ENCODE data around the gene FBXL3.
"Not testable (repeated sequence)": the region's sequence is repeated elsewhere in the genome, so short reads cannot be mapped to it uniquely, and the experiment has no call there.

The FBXL3 gene

GRCh38 chr13:76983676-76984075 is 43.3 kb downstream of the FBXL3 start:
- DNase-seq (ENCODE audit: low read depth) = no peak

DNA sequence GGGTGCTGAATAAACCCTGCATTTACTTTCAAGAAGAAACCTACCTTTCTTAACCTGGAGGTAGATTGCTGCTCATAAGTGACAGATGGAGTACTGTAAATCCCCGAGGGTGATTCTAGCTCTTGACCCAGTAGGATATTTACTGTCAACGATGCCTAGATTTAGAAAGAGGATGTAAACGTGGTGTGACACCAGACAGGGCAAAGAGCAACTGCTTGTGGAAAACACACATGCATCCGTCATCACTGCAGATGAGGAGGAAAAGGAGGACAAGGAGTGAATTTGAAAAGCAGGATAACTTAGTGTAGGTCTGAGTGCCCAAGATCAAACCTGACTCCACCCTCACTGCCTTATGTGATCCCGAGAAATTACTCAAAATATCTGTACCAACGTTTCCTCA is 44.9 kb downstream of the FBXL3 start:
- DNase-seq (ENCODE audit: low read depth) = no peak

GRCh38 chr13:76980075-76980718 is 46.8 kb downstream of the FBXL3 start:
- DNase-seq (ENCODE audit: low read depth) = no peak

GRCh38 chr13:76976929-76977328 is 50.0 kb downstream of the FBXL3 start:
- no peak for DNase-seq (ENCODE audit: low read depth)

- DNase-seq (ENCODE audit: low read depth) = no peak
Observed at GRCh38 chr13:76976490-76976889, 50.5 kb downstream of the FBXL3 start.

- no peak for DNase-seq (ENCODE audit: low read depth)
Observed at GRCh38 chr13:76975863-76976262, 51.1 kb downstream of the FBXL3 start.

DNA sequence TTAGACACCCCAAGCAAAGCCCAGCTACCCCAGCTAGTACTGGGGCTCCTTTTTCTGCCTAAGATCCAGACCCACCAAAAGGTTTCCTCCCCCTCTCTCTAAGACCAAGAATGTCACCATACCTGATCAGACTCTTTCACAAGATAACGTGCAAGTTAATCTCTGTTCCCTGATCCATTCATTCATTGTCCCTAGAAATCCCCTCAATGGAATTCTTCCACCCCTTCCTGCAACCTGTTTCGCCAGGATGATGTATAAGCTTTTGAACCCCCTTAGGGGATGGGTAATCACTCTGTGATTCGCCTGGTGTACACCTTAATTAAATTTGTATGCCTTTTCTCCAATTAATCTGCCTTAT is 52.4 kb downstream of the FBXL3 start:
- DNase-seq (ENCODE audit: low read depth) = no peak

- DNase-seq (ENCODE audit: low read depth) = no peak
Observed at GRCh38 chr13:76973920-76974617, 52.9 kb downstream of the FBXL3 start.

DNA sequence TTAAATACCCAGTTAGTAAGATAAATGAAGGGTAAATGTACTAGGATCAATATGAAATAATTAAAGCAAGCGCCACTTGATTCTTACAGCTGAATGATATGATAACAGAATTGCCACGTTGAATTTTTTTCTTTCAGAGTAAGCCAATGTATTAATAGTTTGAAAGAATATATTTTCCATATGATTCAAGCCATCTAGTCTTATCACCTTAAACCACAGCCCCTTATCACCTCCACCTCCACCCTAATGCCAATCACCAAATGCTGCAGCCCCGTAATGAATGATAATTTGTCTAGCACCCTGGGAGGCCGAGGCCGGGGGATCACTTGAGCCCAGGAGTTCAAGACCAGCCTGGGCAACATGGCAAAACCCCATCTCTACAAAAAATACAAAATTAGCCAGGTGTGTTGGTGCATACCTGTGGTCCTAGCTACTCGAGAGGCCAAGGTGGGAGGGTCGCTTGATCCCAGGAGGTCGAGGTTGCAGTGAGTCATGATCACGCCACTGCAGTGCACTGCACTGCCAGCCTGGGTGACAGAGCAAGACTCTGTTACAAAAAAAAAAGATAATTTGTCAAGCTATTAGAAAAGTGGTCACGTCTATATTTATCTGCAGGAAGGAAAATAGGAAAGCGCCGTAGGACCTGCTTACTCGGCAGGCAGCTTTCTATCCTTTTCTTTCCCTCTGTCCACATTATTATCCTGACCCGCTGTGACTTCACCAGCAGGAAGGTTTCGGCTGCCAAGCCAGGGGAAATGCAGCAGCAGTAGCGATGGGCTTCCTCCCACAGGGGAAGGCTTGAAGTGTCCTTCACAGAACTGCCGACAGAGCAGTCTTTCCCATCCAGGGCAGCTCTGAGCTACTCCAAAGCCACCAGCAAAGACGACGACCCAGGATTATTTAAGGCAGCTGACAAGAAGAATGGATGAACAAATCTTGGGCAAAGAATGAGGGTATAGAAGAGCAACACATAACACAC is 54.8 kb downstream of the FBXL3 start:
- DNase-seq (ENCODE audit: low read depth) = no peak

- no peak for DNase-seq (ENCODE audit: low read depth)
Observed at GRCh38 chr13:76971215-76971614, 55.7 kb downstream of the FBXL3 start.

DNA sequence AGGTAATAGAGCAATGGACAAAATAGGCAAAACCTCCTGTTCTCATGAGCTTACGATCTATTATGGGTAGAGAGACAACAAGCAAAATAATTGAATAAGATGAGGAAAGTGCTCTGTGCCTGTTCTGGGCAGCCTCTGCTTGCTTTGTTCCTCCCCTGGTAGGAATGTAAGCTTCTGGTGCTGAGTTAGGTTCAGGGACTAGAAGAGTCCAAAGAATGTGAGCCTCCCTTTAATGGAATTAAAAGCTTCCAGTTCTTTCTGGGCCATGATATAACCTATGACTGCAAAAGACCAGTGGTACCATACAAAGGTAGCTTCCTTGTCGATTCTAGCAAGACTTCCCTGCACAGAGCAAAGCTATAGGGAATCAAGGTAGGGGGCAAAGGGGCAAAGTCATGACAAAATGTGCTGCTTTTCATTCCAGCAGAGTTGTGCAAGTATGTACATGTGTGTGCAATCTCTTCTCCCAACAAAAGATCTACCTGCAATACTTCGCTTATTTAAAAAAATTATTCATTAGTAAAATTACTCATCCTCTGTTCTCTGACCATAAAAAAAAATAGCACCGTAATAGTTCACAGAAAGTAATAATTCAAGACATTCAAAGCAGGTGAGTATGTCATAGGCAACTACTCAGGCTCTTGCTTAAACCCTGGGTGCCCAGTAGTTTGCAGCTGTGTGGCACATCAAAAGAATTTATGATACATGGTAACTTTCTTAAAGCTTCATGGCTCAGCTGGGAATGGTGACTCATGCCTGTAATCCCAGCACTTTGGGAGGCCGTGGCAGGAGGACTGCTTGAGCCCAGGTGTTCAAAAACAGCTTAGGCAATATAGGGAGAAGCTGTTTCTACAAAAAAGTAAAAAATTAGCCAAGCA is 57.2 kb downstream of the FBXL3 start:
- DNase-seq (ENCODE audit: low read depth) = peak; percentile 8

GRCh38 chr13:76968041-76968440 is 58.9 kb downstream of the FBXL3 start:
- no peak for DNase-seq (ENCODE audit: low read depth)

DNA sequence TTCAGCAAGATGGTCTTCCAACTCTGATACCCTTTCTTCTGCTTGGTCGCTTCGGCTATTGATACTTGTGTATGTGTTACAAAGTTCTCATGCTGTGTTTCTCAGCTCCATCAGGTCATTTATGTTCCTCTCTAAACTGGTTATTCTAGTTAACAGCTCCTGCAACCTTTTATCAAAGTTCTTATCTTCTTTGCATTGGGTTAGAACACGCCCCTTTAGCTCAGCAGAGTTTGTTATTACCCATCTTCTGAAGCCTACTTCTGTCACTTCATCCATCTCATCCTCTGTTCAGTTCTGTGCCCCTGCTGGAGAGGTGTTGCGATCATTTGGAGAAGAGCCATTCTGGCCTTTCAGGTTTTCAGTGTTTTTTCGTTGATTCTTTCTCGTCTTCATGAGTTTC is 59.9 kb downstream of the FBXL3 start:
- no peak for DNase-seq (ENCODE audit: low read depth)

DNA sequence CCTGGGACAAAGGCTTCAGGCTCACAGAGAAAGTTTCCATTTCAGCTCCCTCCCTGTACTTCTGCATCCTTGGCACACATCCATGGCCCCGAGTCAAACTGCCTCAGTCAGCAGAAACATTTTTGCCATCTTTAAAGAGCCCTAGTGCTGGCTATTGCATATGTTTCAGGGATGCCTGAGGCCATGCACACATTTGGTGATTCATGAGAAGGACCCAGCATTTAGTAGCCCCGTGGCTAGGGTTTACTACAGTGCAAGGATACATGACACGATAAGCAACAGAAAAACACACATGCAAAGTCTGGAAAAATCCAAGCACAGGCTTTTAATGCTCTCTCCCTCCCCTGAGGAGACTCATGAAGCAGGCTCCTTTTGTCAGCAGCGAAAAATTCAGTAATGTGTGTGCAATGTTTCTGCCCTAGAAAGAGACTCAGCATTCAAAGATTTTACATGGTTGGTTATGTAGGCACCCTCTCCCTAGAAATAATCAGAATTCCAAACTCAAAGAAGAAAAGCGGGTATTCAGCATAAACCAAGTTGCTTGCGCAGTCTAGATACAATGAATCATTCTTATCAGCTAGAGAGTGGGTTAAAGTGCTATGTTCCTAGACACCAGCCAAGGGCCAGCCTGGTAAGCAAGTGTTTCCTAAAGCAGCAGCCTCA is 61.1 kb downstream of the FBXL3 start:
- peak; percentile 17 for DNase-seq (ENCODE audit: low read depth)

DNA sequence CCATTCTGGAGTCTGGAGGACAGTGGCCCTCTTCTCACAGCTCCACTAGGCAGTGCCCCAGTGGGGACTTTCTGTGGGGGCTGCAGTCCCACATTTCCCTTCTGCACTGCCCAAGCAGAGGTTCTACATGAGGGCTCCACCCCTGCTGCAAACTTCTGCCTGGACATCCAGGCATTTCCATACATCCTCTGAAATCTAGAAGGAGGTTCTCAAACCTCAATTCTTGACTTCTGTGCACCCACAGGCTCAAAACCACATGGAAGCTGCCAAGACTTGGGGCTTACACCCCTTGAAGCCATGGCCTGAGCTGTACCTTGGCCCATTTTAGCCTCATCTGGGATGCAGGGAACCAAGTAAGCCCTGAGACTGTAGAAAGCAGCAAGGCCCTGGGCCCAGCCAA is 67.2 kb downstream of the FBXL3 start:
- DNase-seq (ENCODE audit: low read depth) = not testable (repeated sequence)

- no peak for DNase-seq (ENCODE audit: low read depth)
Observed at GRCh38 chr13:76958841-76959432, 68.0 kb downstream of the FBXL3 start.

DNA sequence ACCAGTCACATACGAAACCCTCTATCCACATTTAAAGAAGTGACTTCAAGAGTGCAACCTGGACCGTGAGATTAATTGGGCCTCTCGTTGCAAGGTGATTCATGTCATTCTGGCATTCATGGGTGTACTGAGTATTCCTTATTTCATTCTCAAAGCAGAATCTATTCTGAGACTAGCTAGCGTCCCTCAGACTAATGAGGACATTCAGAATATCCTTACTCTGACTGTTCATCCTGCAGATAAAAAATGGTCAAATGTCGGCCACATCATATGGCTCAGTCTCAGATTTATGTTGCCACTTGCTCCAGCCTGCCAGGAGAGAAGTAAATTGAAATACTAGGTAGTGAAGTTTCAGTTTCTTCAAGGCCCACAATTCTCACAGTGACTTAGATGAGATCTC is 71.3 kb downstream of the FBXL3 start:
- DNase-seq (ENCODE audit: low read depth) = no peak

All from GM04503 (cell line).